ENCODE results near the gene DOCK1.

- no peak for TF ChIP-seq CTCF (IDR thresholded peaks at IDR 0.05; ENCODE audit: low read length)
- no peak for TF ChIP-seq EZH2 (optimal IDR thresholded peaks at IDR 0.05; ENCODE audit: low read depth, low read length)
- no peak for TF ChIP-seq EZH2phosphoT487 (IDR thresholded peaks at IDR 0.05; ENCODE audit: low read length)
Observed at GRCh38 chr10:127308031-127308430, 402.8 kb downstream of the DOCK1 start.

Measured in MM.1S (cell line).